RPMI8226 (cell line): ENCODE results near the gene EPHB3.

ENCODE experiments used
- DNase-seq: peaks from one replicate; pipeline ENCODE4 v3.0.0-alpha.2; 2015

EPHB3 gene

DNA sequence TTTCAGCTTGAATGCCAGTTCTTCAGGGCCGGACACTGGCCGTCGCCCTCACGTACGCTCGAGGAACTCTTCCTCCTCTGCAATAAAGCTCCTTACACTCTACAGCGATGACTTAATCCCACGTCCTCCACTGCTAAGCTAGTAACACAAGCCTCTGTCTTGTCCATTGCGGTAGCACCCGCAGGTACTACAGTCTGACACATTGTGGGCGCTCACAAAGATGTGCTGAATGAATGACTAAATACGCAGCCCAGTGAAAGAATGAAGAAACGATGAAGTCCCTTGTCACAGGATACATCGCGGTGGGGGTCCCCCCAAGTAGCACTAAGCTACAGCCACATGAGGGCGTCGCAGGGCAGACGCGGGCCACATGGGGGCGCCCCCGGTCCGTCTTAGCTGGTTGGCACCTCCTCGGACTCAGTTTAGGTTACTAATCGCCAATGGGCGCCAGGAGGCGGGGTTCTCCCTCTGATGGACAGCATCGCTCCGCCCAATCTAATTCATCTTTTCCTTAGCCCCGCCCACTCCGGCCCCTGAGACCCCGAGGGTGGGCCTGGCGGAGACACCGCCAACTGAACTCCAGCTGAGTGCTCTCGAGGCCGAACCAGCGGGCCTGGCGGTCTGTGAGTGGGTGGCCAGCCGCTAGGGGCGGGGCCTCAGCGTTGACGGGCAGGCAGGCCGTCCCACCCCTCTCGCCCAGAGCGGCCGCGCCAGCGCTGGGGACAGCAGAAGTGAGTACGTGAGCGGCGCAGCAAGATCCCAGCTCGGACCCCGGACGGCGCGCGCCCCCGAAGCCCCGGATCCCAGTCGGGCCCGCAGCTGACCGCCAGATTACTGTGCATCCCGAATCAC, at the start of gene EPHB3:
EPHB3 (plus strand) TSS at position 725 of the 852 bp plus-strand sequence. CDS start 451 bp downstream, outside the sequence.
- DNase-seq: peak; percentile 94

DNA sequence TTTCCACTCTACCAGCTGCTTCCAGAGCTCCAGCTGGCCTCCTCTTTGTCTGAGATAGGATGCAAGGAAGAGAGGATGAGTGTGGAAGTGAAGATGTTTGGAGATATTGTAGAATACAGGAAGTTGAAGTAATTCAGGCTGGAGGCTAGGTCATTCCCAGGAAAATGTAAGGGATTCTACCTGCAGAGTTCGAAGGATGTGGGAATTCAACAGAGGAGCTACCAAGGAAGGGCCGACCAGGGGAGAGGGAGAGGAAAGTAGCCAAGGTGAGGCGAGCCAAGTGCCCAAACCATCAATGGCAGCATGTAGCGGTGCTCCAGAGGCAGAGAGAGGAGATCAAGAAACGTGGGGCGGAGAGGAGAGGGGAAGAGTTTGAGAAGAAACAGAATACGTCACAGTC, 49.0 kb upstream of the EPHB3 start:
- no peak for DNase-seq

DNA sequence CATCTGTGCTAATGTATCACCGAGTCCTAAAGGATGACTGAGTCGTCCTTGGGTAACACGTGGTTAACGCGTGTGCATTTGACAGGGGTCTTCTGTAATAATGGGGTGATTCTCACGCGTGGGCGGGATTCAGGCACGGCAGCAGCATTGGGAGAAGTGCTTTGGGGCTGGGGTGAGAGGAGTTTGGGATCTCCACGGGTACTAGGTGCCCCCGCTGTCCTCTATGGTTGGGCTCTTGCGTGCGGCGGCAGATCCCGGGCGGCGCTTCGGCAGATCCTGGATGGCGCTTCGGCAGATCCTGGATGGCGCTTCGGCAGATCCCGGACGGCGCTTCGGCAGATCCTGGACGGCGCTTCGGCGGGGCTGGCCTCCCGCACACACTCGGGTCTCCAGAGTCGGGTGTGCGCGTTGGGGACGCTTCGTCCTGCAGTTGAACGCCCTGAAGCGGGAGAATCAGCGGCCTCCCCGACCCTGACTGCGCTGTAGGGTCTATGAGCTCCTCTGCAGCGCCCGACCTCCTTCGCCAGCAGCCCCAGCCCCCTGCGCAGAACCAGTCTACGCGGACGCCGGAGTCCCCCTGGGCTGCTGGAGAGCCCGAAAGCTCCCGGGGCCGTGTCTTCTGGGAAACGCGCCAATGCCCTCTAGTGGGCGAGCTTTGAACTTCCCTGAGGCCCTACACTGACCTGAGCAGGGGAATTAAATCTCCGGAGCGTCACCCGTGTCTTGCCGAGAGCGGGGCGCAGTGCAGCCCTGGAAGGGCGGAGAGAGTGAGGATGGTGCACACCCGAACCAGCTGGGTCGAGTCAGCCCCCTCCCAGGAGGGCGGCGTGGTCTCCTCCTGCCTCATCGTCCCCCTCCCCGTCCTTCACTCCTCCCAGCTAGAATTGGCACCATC, 48.1 kb upstream of the EPHB3 start:
- peak; percentile 85 for DNase-seq

DNA sequence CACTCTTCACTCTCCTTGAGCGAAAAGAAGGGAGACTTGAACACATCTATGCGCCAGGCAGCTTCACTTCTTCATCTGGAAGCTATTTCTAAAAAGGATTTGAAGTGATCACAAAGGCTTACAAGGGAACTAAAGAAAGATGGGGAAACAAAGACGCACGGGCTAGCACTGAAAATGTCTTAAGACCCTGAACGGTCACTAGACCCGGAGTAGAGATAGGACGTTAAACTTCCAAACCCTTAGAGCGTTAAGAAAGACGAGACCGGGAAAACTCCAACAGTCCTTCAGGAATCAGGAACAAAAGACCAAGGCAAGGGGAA, 47.5 kb upstream of the EPHB3 start:
- DNase-seq: no peak

DNA sequence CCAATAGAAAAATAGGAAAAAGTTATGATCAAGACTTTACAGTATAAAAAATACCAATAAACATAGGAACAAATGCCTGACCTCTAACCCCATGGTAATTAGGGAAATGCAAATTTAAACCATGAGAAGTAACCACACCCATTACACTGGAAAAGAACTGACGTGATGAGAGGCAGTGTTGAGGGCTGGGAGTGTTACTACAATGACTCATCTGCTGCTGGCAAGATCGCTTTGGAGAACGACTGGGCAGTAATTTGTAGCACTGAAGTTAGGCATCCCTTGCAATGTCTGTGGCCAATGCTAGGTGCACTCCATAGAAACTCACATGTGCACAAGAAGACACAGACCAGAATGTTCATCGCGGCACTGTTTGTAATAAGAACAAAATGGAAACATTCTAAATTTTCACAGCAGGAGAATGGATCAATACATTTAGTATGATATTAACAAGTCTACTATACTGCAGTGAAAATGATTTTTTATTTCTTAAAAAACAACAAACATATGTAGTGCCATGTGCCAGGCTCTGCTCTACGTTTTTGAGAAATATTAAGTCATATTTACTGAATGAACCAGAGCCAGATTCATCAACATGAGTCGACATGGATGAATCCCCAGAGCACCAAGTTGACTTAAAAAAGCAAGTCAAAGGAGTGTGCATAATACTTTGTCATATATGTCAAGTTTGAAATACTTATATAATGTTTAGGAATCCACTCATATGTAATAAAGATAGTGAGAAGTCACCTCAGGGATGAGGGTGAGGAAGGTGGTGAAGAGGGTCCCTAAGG, 37.6 kb upstream of the EPHB3 start:
- DNase-seq: peak; percentile 37

DNA sequence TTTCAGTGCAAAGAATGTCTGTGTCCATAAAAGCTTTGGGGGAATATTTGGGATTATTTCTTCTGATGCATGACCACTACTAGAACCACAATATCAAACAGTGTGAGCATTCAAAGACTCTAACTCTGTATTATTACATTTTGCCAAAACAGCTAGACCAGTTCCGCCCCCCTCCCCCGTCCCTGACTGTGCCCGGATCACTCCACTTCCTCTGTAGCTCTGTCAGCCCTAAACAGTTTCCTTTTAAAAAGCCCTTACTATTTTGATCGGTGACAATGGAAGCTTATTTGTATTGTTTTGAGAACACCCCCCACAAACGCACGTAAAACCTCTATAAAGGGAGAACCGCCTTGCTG, 36.6 kb upstream of the EPHB3 start:
- DNase-seq: peak; percentile 44

DNA sequence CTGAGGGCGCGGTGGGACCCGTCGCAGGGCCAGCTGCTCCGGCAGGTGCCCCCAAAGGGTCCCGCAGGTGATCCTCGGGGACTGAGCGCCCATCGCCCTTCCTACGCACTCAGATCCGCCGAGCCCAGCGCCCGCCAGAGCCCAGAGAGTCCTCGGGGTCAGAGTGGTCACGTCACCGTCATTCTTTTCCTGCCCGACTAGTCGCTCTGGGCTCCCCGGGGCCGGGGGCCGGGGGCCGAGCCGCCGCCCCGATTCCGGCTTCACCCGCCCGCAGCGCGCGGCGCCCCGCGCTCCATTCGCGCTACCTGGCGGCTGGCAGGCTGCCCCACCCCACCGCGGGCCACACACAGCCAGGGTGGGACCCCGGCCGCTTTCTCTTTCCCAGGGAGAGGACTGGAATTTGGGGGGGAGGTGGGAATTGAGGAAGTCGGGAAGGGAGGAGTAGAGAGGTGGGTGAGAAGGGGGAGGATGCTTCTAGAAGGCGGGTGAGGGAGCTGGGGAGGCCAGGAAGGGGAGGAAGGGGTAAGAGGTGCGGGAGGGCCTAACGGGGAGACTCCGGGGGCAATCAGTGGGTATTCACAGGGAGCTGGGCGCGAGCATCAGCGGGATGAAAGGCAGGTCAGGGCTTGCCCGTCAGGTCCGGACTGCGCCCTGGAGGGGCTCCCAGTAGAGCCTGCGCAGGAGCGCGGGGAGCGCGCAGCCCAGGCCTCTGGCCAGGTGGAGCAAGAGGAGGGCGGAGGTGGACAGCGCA, 36.1 kb upstream of the EPHB3 start:
- no peak for DNase-seq

DNA sequence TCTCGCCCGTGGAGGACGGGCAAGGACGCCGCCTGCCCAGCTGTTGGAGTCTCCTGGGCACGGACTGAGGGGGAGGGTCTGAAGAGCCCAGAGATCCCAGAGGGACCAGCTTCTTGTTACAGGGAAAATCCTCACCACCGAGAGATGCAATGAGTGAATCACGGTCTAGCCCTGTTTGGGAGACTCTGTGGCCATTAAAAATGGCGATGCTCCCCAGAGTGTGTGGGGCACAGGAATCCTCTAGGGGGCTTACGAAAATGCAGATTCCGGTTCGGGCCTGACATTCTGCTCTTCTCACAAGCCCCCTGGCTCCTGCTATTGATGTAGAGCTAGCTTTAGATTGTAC, 35.5 kb upstream of the EPHB3 start:
- no peak for DNase-seq

DNA sequence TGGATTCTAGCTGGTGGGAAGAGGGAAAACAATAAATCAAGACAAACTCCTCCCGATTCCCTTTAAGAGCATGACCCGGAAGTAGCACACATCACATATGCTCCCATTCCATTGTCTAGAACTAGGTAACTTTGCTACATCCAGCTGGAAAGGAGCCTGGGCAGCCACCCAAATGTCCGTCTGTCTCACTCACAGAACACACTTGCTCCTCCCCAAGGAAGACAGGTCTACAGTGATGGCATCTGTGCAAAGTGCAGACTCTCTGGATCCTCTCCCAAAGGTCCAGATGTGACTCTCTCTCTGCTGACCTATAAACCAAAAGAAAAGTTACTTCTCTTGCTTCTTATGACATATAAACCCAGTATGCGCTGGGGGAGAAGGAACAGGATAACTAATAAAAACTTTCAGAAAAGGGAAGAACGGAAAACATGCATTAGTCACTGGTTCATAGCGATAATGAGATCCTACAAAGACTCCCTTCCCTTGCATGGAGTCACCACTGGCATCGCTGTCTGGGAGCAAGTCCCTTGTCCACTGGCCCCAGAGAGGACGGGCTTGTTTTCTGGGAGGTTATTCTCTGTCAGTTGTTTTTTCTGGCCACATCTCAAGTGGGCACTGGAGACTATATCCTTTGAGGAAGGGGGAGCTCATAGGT, 29.8 kb upstream of the EPHB3 start:
- no peak for DNase-seq

DNA sequence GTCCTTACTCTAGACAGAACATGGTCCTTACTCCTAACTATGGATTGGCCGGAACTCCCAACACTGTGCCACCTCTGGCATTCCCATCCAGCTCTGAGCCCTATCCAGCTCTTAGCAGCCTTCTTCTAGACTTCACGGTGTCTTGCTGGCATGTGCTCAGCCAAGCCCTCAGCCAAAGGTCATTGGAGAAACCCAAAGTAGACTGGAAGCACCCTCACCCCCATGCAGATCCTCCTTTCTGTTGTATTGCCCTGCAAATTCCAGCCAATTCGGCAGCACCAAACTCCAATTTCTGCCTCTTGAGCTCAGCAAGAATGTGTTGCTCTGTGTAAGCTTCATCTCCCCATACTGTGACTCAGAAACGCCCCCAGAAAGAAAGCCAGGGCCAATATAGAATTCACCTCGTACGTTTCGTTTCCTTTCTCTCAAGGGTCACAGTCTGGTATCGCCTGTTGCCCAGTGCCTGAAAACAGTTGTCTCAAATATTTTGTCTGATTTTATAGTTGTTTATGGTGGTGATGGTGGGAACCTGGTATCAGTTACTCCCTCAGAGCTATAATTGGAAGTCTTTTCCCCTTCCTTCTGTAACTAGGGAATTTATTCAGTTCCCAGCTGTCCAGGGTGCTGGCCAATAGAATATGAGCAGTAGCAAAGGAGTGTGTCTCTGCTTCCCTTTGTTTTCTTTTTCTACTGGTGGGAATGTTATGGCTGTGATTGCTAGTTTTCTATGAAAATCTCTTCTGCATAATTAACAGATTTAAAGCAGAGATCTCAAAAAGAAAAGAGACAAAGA, 28.4 kb upstream of the EPHB3 start:
- no peak for DNase-seq

DNA sequence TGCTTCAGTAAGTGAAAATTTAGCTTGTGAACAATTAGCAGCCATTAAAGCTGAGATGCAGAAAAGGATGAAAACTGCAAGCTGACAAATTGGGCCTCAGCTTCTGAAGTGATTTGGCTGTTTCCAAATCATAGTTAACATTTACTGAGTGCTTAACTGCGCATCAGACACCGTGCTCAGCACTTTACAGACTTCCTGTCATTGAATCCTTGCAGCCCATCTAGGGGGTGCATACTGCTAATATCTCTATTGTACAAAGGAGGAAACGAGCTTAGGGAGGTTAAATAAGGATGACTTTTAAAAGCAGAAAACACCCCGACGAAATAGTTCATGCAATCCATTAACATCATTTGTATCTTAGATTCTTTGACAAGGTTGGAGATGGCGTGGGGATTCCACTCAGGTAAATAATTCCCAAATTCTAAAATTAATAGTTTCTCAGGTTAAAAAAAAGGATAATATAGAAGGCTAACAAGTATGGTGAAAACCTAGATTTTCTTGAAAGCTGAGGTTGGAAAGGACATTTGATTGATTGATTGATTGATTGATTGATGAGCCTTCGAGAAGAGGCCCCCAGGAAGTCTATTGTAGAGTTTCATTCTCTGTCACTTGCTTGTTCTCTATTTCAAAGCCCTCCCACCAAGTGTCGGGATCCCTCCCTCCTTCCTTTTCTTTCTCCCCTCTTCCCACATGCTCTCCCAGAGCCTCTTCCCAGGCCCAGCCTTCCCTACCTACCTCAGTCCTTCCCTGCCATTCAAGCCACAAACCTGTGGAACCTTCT, 23.5 kb upstream of the EPHB3 start:
- DNase-seq: peak; percentile 43

DNA sequence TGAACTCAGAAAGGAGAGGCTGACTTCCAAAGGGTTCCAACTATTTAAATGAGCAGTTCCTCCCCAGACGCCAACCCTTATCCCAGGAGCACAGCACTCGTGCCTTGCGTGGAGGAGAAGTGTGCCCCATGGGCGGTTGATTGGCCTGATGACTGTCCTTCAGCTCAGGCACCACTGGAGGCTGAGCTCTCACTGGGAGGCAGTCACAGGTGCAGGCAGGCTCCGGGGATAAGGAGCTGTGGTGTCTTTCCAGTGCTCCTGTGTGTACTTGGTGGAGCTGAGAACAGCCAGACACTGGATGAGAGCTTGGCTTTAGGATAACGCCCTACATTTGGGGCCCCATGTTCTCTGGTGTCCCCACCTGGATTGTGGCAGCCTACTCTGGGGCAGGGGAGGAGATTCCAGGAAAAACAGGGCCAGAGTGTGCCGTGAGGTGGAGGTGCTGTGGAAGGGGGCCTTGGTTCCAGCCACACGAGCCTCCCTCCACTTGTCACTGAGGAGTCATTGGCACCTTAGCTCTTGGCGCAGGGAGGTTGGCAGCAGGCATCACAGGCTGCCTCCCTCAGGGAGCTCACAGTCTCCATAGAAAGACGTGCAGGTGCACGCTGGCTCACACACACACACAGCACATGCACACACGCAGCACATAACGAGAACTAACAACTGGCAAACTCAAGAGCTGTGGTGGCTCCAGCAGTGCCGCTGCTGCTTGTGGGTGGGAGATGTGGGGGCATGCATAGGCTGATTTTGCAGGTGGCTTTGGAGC, 22.7 kb upstream of the EPHB3 start:
- DNase-seq: no peak

DNA sequence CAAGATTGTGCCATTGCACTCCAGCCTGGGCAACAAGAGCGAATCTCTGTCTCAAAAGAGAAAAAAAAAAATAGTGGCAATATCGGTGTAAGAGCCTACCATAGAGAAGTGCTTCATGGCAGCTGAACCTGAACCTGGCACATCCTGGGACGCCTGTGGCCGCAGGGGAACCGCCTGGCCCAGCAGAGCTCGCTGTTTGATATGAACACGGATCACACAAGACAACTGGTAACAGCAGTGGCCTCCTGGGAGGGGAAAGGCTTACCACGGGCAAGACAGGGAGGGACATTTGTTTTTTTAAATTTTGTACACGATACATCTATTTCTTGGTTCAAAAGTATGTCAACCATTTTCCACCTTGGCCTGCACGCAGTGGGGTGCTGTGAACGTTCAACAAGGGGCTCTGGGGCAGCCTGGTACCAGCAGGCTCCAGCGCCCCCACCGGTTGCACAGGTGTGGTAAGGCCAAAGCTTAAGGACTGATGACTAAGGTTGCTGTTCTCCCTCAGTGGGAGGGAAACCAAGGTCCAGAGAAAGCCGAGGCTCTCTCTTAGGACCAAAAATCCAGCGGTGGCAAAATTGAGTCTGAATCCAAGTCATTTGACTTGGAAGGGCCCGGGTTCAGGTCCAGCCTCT, 21.7 kb upstream of the EPHB3 start:
- DNase-seq: peak; percentile 45

DNA sequence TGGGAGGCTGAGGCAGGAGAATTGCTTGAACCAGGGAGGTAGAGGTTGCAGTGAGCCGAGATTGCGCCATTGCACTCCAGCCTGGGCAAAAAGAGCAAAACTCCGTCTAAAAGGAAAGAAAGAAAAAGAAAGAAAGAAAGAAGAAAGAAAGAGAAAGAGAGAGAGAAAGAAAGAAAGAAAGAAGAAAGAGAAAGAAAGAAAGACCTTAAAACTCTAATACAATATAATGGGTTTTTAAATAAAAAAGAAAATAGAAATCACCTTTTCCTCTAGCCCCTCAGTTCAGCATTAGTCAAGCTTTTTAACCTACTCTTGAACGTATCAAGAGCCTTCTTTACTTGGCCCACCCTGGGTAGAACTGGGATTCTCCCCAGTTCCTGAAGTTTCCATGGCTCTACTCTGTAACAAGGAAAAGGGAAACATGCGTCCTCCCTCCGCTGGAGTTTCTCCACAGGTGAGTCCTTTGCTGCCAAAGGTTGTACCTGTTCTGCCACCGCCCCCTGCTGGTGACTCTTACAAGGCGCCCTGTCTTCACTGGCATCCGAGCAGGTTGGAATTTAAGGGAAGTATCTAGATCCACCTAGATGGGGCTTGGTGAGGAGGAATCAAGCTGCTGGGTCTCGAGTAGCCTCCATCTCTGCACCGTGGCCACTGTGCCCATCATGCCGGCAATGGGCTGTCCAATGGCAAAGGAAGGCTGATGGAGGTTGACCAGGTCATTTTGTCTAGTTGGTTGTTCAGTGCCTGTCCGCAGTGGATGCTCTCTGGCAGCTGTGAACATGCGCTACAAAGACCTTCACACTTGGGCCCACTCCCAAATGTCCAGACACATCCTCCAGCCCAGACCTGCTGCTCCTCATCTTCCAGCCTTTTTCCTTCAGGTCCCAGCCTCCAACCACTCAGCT, 20.6 kb upstream of the EPHB3 start:
- peak; percentile 87 for DNase-seq

DNA sequence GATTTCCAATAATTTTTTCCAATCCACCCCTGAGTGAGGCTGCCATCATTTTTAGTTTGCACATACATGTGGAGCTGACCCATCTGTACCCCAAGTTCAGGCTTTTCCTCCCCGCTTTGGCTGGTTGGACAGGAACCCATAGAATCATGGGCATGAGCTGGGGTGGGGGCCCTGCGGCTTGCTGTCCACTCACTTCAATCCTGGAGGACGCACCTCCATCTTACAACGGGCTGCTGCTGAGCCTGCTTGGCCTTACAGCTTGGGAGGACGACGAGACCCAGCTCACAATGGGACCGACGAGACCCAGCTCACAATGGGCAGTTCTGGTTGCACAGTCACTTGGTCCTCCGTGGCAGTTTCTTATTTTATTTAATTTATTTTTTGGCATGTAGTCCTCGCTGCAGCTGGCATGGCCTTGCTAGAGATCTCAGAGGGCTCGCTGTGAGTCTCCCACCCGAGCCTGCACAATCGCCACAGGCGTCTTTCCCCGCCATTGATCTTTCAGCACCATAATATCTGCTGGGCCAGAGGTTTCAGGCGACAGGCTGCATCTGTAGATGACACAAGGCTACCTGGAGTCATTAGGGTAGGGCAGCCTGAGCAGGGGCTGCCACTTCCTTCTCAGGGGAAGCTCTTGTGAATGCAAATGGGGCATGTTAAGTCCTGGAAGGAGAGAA, 19.6 kb upstream of the EPHB3 start:
- no peak for DNase-seq

DNA sequence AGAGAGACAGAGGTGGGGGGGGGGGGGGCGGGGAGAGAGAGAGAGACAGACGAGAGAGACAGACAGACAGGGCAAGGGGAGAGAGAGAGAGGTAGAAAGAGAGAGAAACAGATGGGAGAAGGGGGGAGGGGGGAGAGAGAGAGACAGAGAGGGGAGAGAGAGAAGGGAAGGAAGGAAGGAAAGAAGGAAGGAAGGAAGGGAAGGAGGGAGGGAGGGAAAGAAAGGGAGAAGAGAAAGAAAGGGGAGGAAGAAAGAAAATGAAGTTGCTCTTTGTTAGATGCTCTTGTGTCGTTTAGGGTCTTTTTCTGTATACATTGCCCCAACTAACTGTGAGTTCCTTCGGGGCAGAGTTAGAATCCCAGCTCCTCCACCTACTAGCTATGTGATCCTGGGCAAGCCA, 19.0 kb upstream of the EPHB3 start:
- DNase-seq: no peak

DNA sequence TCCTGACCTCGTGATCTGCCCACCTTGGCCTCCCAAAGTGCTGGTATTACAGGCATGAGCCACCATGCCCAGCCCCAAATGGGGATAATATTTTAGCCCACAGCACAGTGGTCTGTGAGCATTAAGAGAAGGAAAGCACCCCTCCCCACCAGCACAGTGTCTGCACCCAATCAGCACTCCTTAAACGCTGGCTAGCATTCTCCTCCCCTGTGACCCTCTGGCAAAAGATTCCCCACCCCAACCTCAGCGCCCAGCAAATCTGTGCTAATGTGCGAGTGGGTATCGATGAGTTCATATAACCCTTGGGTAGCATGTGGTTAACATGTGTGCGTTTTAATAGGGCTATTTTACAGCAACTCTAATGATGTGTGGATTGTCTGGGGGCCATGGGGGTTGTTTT, 18.3 kb upstream of the EPHB3 start:
- no peak for DNase-seq
